ENCODE data around the gene ZNF549. TPM values are rescaled to one million over a fixed set of nuclear protein-coding genes. Genes with fewer than 3 reads are reported as not detected.

ZNF549 gene
- total RNA-seq, 2 donors from 2014 or later: 6.8 to 6.9 TPM

GRCh38 chr19:57546513-57546912 lies 19.4 kb downstream of the ZNF549 start:
- Mint-ChIP-seq H3K36me3 (ENCODE audit: insufficient read depth in 2 of 2) (peaks cover 65 to 96% of the 10 kb centered on the region in 2 donors), H3K27me3 (ENCODE audit: low read depth) (no peaks in the 10 kb centered on the region), H3K27ac (no peak overlapping the region), H3K4me1 (ENCODE audit: low read depth) (no peaks in the 10 kb centered on the region), H3K9me3 (peaks cover 21 to 51% of the 10 kb centered on the region in 2 donors), H3K4me3 (no peak overlapping the region)
- ATAC-seq (replicated peaks in 1 of 2): no peak
- DNase-seq: no peak

GRCh38 chr19:57552432-57552831 lies 25.3 kb downstream of the ZNF549 start:
- Mint-ChIP-seq H3K9me3 (peaks cover 25 to 42% of the 10 kb centered on the region in 2 donors), H3K27me3 (ENCODE audit: low read depth) (no peaks in the 10 kb centered on the region), H3K4me3 (no peak overlapping the region), H3K4me1 (ENCODE audit: low read depth) (peaks cover under 1% of the 10 kb centered on the region), H3K36me3 (ENCODE audit: insufficient read depth in 2 of 2) (peaks cover 70 to 92% of the 10 kb centered on the region in 2 donors), H3K27ac (no peak overlapping the region)
- ATAC-seq (replicated peaks in 1 of 2) (no peak), DNase-seq (no peak)

- no peak overlapping the region for H3K27ac Mint-ChIP-seq
- H3K4me1 Mint-ChIP-seq (ENCODE audit: low read depth): peaks cover 29% of the 10 kb centered on the region
- peaks cover 53 to 80% of the 10 kb centered on the region in 2 donors for H3K36me3 Mint-ChIP-seq (ENCODE audit: insufficient read depth in 2 of 2)
- peak overlapping the region; percentile 97 to 98 for H3K4me3 Mint-ChIP-seq
- peaks cover 21 to 28% of the 10 kb centered on the region in 2 donors for H3K9me3 Mint-ChIP-seq
- no peak for ATAC-seq (replicated peaks in 1 of 2)
- DNase-seq: no peak
- H3K27me3 Mint-ChIP-seq (ENCODE audit: low read depth): no peaks in the 10 kb centered on the region
Measured at GRCh38 chr19:57557659-57558058, 30.5 kb downstream of the ZNF549 start.

DNA sequence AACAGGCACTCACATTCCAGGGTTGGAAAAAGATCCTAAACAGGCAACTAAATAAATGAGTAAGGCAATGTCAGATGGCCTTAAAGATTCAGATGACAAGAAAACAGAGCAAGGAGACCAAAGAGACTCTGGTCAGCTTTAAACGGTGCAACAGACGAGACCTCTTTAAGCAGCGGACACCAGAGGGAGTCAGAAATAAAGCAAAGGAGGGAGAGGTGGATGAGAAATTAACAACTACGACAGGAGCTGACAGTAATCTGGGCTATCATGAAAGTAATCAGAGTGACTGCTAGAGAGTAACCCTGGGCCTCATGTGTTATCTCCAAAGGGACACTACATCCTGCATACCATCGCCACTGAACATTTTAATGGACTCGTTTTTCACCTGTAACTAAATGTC lies 31.4 kb downstream of the ZNF549 start:
- DNase-seq (no peak), ATAC-seq (replicated peaks in 1 of 2) (no peak)
- peak overlapping the region; percentile 97 to 98 for H3K4me3 Mint-ChIP-seq
- H3K9me3 Mint-ChIP-seq: peaks cover 23 to 25% of the 10 kb centered on the region in 2 donors
- no peaks in the 10 kb centered on the region for H3K27me3 Mint-ChIP-seq (ENCODE audit: low read depth)
- H3K36me3 Mint-ChIP-seq (ENCODE audit: insufficient read depth in 2 of 2): peaks cover 48 to 73% of the 10 kb centered on the region in 2 donors
- H3K4me1 Mint-ChIP-seq (ENCODE audit: low read depth): peaks cover 29% of the 10 kb centered on the region
- peak overlapping the region; percentile 92 for H3K27ac Mint-ChIP-seq

GRCh38 chr19:57559008-57559403 lies 31.9 kb downstream of the ZNF549 start:
- Mint-ChIP-seq H3K9me3 (peaks cover 23 to 26% of the 10 kb centered on the region in 2 donors), H3K4me3 (peak overlapping the region; percentile 97 to 98), H3K27ac (peak overlapping the region; percentile 92), H3K27me3 (ENCODE audit: low read depth) (no peaks in the 10 kb centered on the region), H3K36me3 (ENCODE audit: insufficient read depth in 2 of 2) (peaks cover 48 to 72% of the 10 kb centered on the region in 2 donors), H3K4me1 (ENCODE audit: low read depth) (peaks cover 29% of the 10 kb centered on the region)
- DNase-seq: peak; percentile 10 to 27
- peak; percentile 43 to 53 for ATAC-seq (replicated peaks in 1 of 2)

DNA sequence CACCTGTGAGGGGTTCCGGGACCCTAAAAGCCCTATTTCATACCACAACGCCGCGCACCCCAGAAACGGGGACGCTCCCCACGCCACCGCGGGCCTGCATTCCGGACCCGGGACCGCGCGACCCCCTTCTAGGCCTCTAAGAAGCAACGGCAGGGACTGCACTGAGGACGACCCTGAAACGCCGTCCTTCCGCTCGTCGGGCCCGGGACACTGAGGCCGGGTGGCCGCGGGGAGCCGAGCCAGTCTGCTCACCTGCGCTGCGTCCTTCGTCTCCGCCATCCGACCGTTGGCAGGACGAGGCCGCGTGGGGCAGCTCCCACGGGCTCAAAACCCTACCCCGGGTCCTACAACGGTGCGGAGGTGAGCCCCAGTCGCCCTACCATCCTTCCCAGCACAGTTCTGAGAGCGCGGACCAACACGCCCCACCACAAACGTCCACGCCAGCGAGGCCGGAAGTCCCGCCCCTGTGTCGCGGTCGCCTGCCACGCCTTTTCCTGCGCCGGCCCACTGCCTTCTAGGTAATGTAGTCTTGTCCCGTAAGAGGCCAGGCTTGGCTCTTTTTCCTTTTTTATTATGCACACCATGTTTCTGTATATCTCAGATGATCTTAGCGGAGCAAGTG lies 32.4 kb downstream of the ZNF549 start, which contains the start of gene ZNF550:
ZNF550 (minus strand) TSS at position 460 of the 622 bp plus-strand sequence; CDS start at position 279, 181 bp downstream.
- Mint-ChIP-seq H3K4me3 (peak within 1 kb of the TSS; percentile 97 to 98), H3K4me1 (ENCODE audit: low read depth) (peaks cover 29% of the 10 kb centered on the region), H3K27ac (peak within 1 kb of the TSS; percentile 92), H3K27me3 (ENCODE audit: low read depth) (no peaks in the 10 kb centered on the region), H3K36me3 (ENCODE audit: insufficient read depth in 2 of 2) (peaks cover 45 to 67% of the 10 kb centered on the region in 2 donors), H3K9me3 (peaks cover 21 to 25% of the 10 kb centered on the region in 2 donors)
- peak; percentile 99 to 100 for ATAC-seq (replicated peaks in 1 of 2)
- peak; percentile 89 for DNase-seq

DNA sequence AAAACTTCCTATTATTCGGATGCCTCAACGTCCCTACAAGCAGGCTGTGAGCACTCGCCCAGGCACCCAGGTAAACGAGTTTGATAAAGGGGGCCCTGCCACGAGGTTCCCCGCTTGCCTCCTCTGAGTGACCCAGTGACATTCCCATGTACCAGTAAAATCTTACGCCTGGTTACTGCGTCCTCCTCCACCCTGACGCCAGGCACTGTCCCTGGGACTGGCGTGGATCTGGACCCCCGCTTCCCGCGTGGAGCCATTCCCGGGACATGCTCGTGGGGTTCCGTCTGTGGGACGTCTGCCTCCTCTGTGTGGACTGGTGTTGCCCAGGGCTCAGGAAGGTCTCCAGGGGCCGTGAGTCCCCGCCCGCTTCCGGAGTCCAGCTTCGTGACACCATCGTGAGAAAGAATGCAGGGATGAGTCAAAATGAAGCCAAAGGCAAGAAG lies 32.9 kb downstream of the ZNF549 start:
- ATAC-seq (replicated peaks in 1 of 2): peak in 1 of 2 donors; percentile 12
- H3K36me3 Mint-ChIP-seq (ENCODE audit: insufficient read depth in 2 of 2): peaks cover 40 to 65% of the 10 kb centered on the region in 2 donors
- H3K4me3 Mint-ChIP-seq: peak overlapping the region; percentile 97 to 98
- H3K9me3 Mint-ChIP-seq: peaks cover 21 to 25% of the 10 kb centered on the region in 2 donors
- no peaks in the 10 kb centered on the region for H3K27me3 Mint-ChIP-seq (ENCODE audit: low read depth)
- DNase-seq: no peak
- peaks cover 29% of the 10 kb centered on the region for H3K4me1 Mint-ChIP-seq (ENCODE audit: low read depth)
- peak overlapping the region; percentile 75 for H3K27ac Mint-ChIP-seq

DNA sequence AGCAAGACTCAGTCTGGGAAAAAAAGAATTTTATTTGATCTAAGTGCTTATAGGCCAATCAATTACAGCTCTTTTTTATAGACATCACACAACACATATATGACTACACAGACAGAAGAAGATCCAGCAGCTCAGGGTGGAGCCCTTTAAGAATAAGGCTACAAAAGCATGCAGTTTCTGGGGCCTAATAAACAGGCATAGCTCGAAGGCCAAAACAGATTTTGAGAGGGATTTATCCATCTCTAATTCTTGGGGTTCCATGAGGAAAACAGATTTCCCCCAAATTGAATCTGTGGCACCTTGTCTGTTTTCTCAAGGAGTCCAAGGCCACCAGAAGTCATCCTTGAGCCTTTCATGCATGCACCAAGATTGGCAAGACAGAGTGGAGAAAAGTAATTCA lies 36.4 kb downstream of the ZNF549 start:
- Mint-ChIP-seq H3K9me3 (peaks cover 27 to 43% of the 10 kb centered on the region in 2 donors), H3K36me3 (ENCODE audit: insufficient read depth in 2 of 2) (peaks cover 40 to 59% of the 10 kb centered on the region in 2 donors), H3K27me3 (ENCODE audit: low read depth) (no peaks in the 10 kb centered on the region), H3K4me1 (ENCODE audit: low read depth) (peaks cover 18% of the 10 kb centered on the region), H3K4me3 (no peak overlapping the region), H3K27ac (no peak overlapping the region)
- DNase-seq (no peak), ATAC-seq (replicated peaks in 1 of 2) (no peak)

DNA sequence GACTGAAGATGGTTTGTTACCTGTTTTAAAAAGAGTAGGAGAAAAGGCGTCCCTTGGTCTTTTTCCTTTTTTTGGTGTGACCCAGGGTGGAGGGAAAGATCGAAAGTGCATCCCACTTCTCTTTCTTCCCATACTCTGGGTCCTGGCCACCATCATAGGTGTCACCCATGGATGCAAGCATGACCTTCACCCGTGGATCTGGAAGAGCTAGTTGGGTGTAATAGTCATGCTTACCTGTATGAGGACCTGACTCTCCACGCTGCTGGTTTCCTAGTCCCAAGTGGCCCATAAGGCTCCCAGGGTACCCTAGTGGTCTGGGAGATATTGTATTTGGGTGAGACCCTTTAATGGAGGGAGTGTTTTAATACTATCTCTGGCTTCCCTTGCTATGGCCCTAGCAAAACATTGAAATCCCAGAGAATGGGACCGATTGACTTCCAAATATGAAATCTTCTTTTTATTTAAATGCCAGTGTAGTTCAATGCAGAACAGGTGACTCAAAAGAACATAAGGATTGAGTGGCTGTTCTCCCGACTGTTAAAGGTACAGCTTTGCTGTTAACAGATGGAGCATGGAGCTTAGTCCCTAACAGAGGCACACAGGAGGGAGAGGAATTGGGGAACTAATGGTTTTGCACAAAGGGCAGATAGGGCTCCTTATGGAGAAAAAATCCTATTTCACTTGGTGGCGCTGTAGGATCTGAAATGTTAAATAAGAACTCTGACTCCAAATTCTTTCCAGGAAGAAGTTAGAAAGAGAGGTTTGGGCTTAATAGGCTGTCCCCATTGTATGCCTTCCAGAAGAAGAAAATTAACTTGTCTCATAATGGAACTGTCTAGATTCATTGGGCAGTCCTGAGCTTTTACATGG lies 39.5 kb downstream of the ZNF549 start:
- no peak for DNase-seq
- Mint-ChIP-seq H3K27me3 (ENCODE audit: low read depth) (no peaks in the 10 kb centered on the region), H3K4me1 (ENCODE audit: low read depth) (no peaks in the 10 kb centered on the region), H3K27ac (no peak overlapping the region), H3K4me3 (no peak overlapping the region), H3K36me3 (ENCODE audit: insufficient read depth in 2 of 2) (peaks cover 33 to 44% of the 10 kb centered on the region in 2 donors), H3K9me3 (peaks cover 29 to 44% of the 10 kb centered on the region in 2 donors)
- ATAC-seq (replicated peaks in 1 of 2): no peak

- ATAC-seq (replicated peaks in 1 of 2) (no peak), DNase-seq (no peak)
- Mint-ChIP-seq H3K27ac (no peak overlapping the region), H3K4me1 (ENCODE audit: low read depth) (no peaks in the 10 kb centered on the region), H3K4me3 (no peak overlapping the region), H3K9me3 (peaks cover 21 to 48% of the 10 kb centered on the region in 2 donors), H3K27me3 (ENCODE audit: low read depth) (no peaks in the 10 kb centered on the region), H3K36me3 (ENCODE audit: insufficient read depth in 2 of 2) (peaks cover 55 to 62% of the 10 kb centered on the region in 2 donors)
Measured at GRCh38 chr19:57570707-57571106, 43.6 kb downstream of the ZNF549 start.

- H3K4me3 Mint-ChIP-seq: no peak overlapping the region
- no peak for DNase-seq
- H3K9me3 Mint-ChIP-seq: peaks cover 28 to 52% of the 10 kb centered on the region in 2 donors
- ATAC-seq (replicated peaks in 1 of 2): no peak
- H3K4me1 Mint-ChIP-seq (ENCODE audit: low read depth): peaks cover 8% of the 10 kb centered on the region
- peaks cover 65 to 70% of the 10 kb centered on the region in 2 donors for H3K36me3 Mint-ChIP-seq (ENCODE audit: insufficient read depth in 2 of 2)
- H3K27ac Mint-ChIP-seq: no peak overlapping the region
- no peaks in the 10 kb centered on the region for H3K27me3 Mint-ChIP-seq (ENCODE audit: low read depth)
Measured at GRCh38 chr19:57572415-57572947, 45.3 kb downstream of the ZNF549 start.

DNA sequence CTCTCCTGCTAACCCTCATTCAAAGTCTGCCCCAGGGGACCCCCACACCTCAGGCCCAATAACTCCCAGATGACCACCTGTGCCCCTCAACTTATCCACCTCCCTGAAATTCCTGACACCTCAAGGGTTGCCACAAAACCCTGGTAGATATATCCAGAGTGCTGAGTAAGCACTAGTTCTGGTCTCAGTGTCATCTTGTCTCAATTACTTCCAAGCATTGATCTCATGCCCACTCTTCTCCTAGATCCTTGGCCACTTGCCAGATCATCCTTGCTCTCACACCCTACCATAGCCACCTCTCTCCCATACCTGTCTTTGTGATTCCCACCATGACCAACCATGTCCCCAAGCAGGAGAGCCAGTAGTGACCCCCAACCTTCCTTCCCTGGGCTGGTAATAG lies 49.5 kb downstream of the ZNF549 start:
- Mint-ChIP-seq H3K9me3 (peaks cover 28 to 42% of the 10 kb centered on the region in 2 donors), H3K27ac (no peak overlapping the region)

More for the DNA sequence above, 49.5 kb downstream of the ZNF549 start:
- no peak for DNase-seq
- ATAC-seq (replicated peaks in 1 of 2): no peak
- H3K27me3 Mint-ChIP-seq (ENCODE audit: low read depth): no peaks in the 10 kb centered on the region
- H3K36me3 Mint-ChIP-seq (ENCODE audit: insufficient read depth in 2 of 2): peaks cover 63 to 75% of the 10 kb centered on the region in 2 donors
- peaks cover 20% of the 10 kb centered on the region for H3K4me1 Mint-ChIP-seq (ENCODE audit: low read depth)
- H3K4me3 Mint-ChIP-seq: no peak overlapping the region
